Nephron (organoid): ENCODE data around the gene SMIM29.

ENCODE experiments used
- H3K27ac Mint-ChIP-seq, 3 experiments: 2 replicates each; pipeline ENCODE4 v1.8.0; 2020; ENCODE audit warnings: mixed read lengths in 3 of 3, mild to moderate bottlenecking in 2 of 3, moderate library complexity in 1 of 3
- H3K27me3 Mint-ChIP-seq: 2 replicates; pipeline ENCODE4 v1.8.0; 2021; ENCODE audit warnings: low read depth, mild to moderate bottlenecking, moderate library complexity, mixed read lengths
- H3K36me3 Mint-ChIP-seq: 2 replicates; pipeline ENCODE4 v1.8.0; 2020; ENCODE audit warnings: low read depth, mixed read lengths
- H3K4me1 Mint-ChIP-seq: 2 replicates; pipeline ENCODE4 v1.8.0; 2020; ENCODE audit warnings: mixed read lengths
- H3K4me3 Mint-ChIP-seq, 3 experiments: 2 replicates each; pipeline ENCODE4 v1.8.0; 2020; ENCODE audit warnings: mild to moderate bottlenecking in 3 of 3, mixed read lengths in 3 of 3, moderate library complexity in 2 of 3
- H3K9me3 Mint-ChIP-seq: 2 replicates; pipeline ENCODE4 v1.8.0; 2020; ENCODE audit warnings: mixed read lengths
- CTCF ChIP-seq, 3 experiments: fragments of 200-600 bp; sonication (generic); IDR thresholded peaks; one replicate each; pipeline ENCODE4 v1.5.0; 2021; ENCODE audit warnings: antibody characterized with exemption in 3 of 3; ENCODE audit not compliant: unreplicated experiment in 3 of 3

SMIM29 gene

DNA sequence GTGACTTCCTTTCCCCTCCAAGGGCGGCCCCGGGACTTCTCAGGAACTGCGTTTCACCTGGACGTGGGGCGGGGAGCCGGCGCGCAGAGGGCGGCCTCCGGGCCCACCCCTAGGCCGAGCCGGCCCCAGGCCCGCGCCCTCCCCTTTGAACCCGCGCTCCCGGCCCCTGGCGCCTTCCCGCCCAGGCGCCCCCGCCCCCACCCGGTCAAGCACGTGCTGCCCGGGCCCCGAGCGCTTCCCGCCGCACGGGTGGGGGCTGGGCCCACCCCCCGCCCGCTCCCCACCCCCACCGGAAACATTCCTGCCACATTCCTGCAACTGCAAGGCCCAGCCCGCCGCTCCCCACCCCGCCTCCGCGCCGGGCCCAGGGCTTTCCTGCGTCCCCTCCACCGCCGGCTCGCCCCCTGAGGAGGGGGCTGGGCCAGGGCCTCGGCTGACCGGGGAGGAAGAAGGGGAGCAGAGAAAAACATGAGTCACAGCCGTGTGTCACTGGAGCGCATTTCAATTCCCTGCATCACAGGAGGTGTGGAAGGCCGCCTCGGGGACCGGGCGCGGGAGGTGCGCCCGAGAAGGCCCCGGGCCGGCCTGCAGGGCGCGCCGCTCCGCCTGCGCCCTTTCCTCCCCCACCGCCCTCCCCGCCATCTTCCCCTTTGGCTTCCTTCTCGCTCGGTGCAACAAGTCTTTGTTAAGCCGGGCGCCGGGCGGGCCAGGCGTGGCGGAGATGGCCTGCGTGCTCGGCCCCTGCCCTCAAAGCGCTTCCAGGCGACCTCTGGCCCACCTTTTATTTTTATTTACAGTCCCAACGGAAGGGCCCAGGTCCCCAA lies 13.3 kb downstream of the SMIM29 start:
- peak overlapping the region; percentile 83 to 86 (median 84) for H3K4me3 Mint-ChIP-seq
- peaks cover 7% of the 10 kb centered on the region for H3K27me3 Mint-ChIP-seq
- peak overlapping the region; percentile 48 to 99 (median 93) for H3K27ac Mint-ChIP-seq
- peaks cover 9% of the 10 kb centered on the region for H3K4me1 Mint-ChIP-seq
- no peaks in the 10 kb centered on the region for H3K9me3 Mint-ChIP-seq
- H3K36me3 Mint-ChIP-seq: peaks cover 4% of the 10 kb centered on the region
- TF ChIP-seq CTCF (IDR thresholded peaks at IDR 0.05; ENCODE audit: unreplicated experiment in 3 of 3): no peak

- Mint-ChIP-seq H3K36me3 (no peaks in the 10 kb centered on the region), H3K4me1 (peaks cover 9% of the 10 kb centered on the region), H3K4me3 (peak overlapping the region; percentile 51 to 53 (median 52)), H3K27ac (peak overlapping the region in 2 of 3 experiments; percentile 36 to 91), H3K9me3 (no peaks in the 10 kb centered on the region), H3K27me3 (peaks cover 5% of the 10 kb centered on the region)
- TF ChIP-seq CTCF (IDR thresholded peaks at IDR 0.05; ENCODE audit: unreplicated experiment in 3 of 3): no peak
Measured at GRCh38 chr6:34234667-34235306, 14.0 kb downstream of the SMIM29 start.

DNA sequence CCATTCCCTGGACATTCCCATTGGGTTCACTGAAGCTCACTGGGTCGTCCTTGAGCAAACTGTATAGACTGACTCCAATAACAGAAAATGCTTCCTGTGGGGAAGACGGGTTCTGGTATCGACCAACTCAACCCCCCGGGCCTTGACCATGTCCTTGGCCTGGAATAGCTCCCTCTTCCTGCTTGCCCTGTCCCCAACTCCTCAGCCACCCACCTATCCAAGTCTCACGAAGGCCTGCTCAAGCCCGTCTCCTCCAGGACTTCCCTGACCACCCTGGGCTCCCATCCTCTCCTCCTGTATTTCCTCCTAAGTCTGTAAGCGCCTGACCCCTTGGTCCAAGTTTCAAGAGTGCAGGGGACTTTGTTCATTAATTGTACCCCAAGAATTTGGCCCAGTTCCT lies 14.9 kb downstream of the SMIM29 start:
- H3K36me3 Mint-ChIP-seq: no peaks in the 10 kb centered on the region
- peaks cover 8% of the 10 kb centered on the region for H3K4me1 Mint-ChIP-seq
- no peak for TF ChIP-seq CTCF (IDR thresholded peaks at IDR 0.05; ENCODE audit: unreplicated experiment in 3 of 3)
- H3K27me3 Mint-ChIP-seq: no peaks in the 10 kb centered on the region
- H3K27ac Mint-ChIP-seq: peak overlapping the region in 2 of 3 experiments; percentile 36 to 91
- peak overlapping the region in 2 of 3 experiments; percentile 5 to 52 for H3K4me3 Mint-ChIP-seq
- no peaks in the 10 kb centered on the region for H3K9me3 Mint-ChIP-seq

DNA sequence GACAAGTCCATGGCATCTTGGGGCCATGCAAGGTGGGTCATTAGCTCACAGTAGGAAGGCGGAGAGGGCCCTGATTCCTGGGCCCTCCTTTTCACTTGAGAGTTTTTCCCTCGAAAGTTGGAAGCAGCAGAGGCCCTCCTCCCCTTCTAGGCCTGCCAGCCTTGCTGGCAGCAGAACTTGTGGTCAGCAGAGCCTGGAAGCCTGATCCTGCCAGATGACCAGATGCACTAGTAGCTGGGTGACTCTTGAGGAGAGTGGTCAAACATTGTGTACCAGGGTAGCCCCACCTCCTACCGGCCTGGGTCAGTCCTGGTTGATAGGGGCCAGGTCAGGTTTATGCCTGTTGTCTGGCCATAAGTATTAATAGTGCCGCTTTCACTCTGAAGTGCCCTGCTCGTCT lies 15.9 kb downstream of the SMIM29 start:
- Mint-ChIP-seq H3K4me1 (no peaks in the 10 kb centered on the region), H3K27ac (peak overlapping the region in 2 of 3 experiments; percentile 19 to 73), H3K36me3 (no peaks in the 10 kb centered on the region), H3K9me3 (no peaks in the 10 kb centered on the region), H3K4me3 (peak overlapping the region in 1 of 3 experiments; percentile 1), H3K27me3 (no peaks in the 10 kb centered on the region)
- TF ChIP-seq CTCF (IDR thresholded peaks at IDR 0.05; ENCODE audit: unreplicated experiment in 3 of 3): no peak

DNA sequence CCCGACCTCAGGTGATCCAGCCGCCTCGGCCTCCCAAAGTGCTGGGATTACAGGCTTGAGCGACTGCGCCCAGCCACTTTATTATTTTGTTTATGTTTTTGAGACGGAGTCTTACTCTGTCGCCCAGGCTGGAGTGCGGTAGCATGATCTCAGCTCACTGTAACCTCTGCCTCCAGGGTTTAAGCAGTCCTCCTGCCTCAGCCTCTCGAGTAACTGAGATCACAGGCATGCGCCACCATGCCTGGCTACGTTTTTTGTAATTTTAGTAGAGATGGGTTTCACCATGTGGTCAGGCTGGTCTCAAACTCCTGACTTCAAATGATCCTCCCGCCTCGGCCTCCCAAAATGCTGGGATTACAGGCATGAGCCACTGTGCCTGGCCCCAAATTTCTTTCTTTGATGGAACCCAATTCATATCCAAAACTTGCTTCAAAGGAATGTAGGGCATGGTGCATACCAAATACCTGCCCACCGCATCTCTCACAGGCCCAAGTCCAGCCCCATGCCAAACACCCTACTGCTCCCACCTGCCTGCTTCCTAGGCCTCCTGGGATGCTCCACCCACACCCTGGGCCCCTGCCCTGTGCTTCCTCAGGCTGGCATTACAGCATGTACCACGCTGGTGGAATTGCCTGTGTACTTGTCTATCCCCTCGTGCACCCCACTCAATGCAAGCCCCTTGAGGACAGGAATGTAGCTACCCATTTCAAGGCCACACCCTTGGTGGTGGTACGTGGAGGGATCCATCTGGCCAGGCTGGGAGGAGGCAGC lies 17.1 kb downstream of the SMIM29 start:
- no peak for TF ChIP-seq CTCF (IDR thresholded peaks at IDR 0.05; ENCODE audit: unreplicated experiment in 3 of 3)
- H3K4me1 Mint-ChIP-seq: no peaks in the 10 kb centered on the region
- H3K27ac Mint-ChIP-seq: no peak overlapping the region
- H3K27me3 Mint-ChIP-seq: no peaks in the 10 kb centered on the region
- H3K9me3 Mint-ChIP-seq: no peaks in the 10 kb centered on the region
- H3K4me3 Mint-ChIP-seq: no peak overlapping the region
- H3K36me3 Mint-ChIP-seq: no peaks in the 10 kb centered on the region
